ENCODE results near the gene AKAP8L. TPM values are rescaled to one million over a fixed set of nuclear protein-coding genes. Genes with fewer than 3 reads are reported as not detected.
A peak's percentile ranks its signal among the peaks of the same experiment; 100 is the strongest.

Gene AKAP8L
- total and polyA plus RNA-seq, 9 of the 15 experiments (the other 6 are each of a cell fraction or from before 2014, with no cell fraction given) = 2.4 to 116 (median 70.7) TPM

DNA sequence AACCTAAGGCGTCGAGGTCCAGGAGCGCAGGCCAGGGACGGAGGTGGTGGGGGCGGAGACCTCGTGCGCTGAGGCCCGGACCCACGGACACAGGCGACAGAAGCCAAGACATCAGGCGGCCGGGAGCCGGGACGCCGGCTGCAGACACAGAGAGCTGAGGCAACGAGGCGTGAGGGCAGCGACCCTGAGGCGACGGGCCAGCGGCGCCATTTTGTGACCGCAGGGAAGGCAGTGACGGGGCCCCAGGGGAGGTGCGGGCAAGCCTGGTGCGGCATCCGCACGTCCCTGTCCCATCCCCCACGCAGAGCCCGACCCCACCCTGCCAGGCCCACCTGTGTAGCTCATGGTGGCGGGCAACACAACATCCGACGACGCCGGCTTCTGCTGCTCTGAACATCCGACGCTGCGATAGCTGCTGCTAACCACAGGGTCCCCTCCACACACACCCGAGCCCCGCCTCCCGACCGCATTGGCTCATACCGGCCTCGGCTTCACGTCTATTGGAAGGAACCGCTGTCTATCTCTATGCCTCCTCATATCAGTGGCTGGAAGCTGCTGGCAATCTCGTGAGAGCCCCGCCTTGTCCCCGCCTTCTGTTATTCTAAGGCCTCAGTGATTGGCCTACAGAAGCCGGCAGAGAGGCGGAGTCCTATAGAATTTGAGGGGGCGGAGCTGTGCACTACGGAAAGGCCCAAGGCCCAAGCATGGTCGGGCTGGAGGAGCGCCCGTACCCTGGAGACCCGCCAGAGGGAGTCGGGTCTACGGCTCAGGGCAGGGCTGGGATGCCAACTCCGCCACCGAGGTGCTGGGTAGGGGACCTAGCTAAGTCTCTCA lies at the start of gene AKAP8L (continued):
- no peak for TF ChIP-seq HMGN3 (IDR thresholded peaks at IDR 0.05; ENCODE audit: borderline replicate concordance, extremely low read depth, insufficient read length, low read depth, low read length)
- TF ChIP-seq C11orf30 (IDR thresholded peaks at IDR 0.05; ENCODE audit: low read depth) = peak; percentile 47
- TF ChIP-seq ZNF217 (CRISPR knock-in tag; IDR thresholded peaks at IDR 0.05) = no peak
- TF ChIP-seq RNF2 (IDR thresholded peaks at IDR 0.05) = peak; percentile 47; the same call in 1 of the 2 replicates
- TF ChIP-seq ZNF224 (CRISPR knock-in tag; IDR thresholded peaks at IDR 0.05) = no peak
- TF ChIP-seq, protein P1, sequence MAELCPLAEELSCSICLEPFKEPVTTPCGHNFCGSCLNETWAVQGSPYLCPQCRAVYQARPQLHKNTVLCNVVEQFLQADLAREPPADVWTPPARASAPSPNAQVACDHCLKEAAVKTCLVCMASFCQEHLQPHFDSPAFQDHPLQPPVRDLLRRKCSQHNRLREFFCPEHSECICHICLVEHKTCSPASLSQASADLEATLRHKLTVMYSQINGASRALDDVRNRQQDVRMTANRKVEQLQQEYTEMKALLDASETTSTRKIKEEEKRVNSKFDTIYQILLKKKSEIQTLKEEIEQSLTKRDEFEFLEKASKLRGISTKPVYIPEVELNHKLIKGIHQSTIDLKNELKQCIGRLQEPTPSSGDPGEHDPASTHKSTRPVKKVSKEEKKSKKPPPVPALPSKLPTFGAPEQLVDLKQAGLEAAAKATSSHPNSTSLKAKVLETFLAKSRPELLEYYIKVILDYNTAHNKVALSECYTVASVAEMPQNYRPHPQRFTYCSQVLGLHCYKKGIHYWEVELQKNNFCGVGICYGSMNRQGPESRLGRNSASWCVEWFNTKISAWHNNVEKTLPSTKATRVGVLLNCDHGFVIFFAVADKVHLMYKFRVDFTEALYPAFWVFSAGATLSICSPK (IDR thresholded peaks at IDR 0.05; ENCODE audit: borderline replicate concordance) = no peak; the same call in 1 of the 2 replicates
- no peak for TF ChIP-seq NCOR1 (IDR thresholded peaks at IDR 0.05)
- 0 out of 2 replicates have a peak, but pooled peaks have one; percentile 38 for TF ChIP-seq NR4A1 (CRISPR knock-in tag; IDR thresholded peaks at IDR 0.05)
- TF ChIP-seq NR4A1 (tag; IDR thresholded peaks at IDR 0.05) = no peak
- TF ChIP-seq SMAD3 (CRISPR knock-in tag; conservative IDR thresholded peaks at IDR 0.05) = no peak
- no peak; a peak in 1 of 4 replicates for TF ChIP-seq ZMIZ1 (IDR thresholded peaks at IDR 0.05; ENCODE audit: low read depth in 2 of 2, low read length in 2 of 2)
- no peak for TF ChIP-seq ATF2 (CRISPR knock-in tag; IDR thresholded peaks at IDR 0.05)
- TF ChIP-seq ZC3H11A (IDR thresholded peaks at IDR 0.05; ENCODE audit: low read depth, low read length) = no peak
- TF ChIP-seq SMAD4 (CRISPR knock-in tag; conservative IDR thresholded peaks at IDR 0.05) = 0 out of 2 replicates have a peak, but pooled peaks have one; percentile 35
- 0 out of 2 replicates have a peak, but pooled peaks have one; percentile 65 for TF ChIP-seq FOXK1 (CRISPR knock-in tag; IDR thresholded peaks at IDR 0.05; ENCODE audit: borderline replicate concordance)
- TF ChIP-seq RBM22 (IDR thresholded peaks at IDR 0.05; ENCODE audit: low read depth, low read length, poor library complexity, severe bottlenecking) = peak; percentile 93
- TF ChIP-seq, protein P2, sequence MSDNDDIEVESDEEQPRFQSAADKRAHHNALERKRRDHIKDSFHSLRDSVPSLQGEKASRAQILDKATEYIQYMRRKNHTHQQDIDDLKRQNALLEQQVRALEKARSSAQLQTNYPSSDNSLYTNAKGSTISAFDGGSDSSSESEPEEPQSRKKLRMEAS (CRISPR knock-in tag; IDR thresholded peaks at IDR 0.05) = peak; percentile 70; the same call in 1 of the 2 replicates
- TF ChIP-seq, protein P3, sequence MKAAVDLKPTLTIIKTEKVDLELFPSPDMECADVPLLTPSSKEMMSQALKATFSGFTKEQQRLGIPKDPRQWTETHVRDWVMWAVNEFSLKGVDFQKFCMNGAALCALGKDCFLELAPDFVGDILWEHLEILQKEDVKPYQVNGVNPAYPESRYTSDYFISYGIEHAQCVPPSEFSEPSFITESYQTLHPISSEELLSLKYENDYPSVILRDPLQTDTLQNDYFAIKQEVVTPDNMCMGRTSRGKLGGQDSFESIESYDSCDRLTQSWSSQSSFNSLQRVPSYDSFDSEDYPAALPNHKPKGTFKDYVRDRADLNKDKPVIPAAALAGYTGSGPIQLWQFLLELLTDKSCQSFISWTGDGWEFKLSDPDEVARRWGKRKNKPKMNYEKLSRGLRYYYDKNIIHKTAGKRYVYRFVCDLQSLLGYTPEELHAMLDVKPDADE (conservative IDR thresholded peaks at IDR 0.05; ENCODE audit: control insufficient read depth, low read depth, low read length) = peak; percentile 48; the same call in 1 of the 2 replicates
